ENCODE measurements around the gene REPIN1. TPM values are rescaled to one million over a fixed set of nuclear protein-coding genes. Genes with fewer than 3 reads are reported as not detected.
A peak's percentile ranks its signal among the peaks of the same experiment; 100 is the strongest.

REPIN1 gene
- total RNA-seq, 1 donor from 2014 or later = 144 TPM

- no peak for DNase-seq (ENCODE audit: low read depth)
- Histone ChIP-seq H3K4me3 (ENCODE audit: low read depth, low read length) (peak overlapping the region; percentile 46), H3K36me3 (ENCODE audit: control insufficient read depth, insufficient read depth, low read length) (no peaks in the 10 kb centered on the region), H3K27me3 (ENCODE audit: control insufficient read depth, insufficient read depth, low read length) (no peaks in the 10 kb centered on the region)
- no peak for TF ChIP-seq CTCF (IDR thresholded peaks at IDR 0.05; ENCODE audit: insufficient read depth, low read length, poor library complexity, severe bottlenecking)
Measured at GRCh38 chr7:150404172-150404804, 35.7 kb downstream of the REPIN1 start.

GRCh38 chr7:150404805-150405583, 36.4 kb downstream of the REPIN1 start:
- Histone ChIP-seq H3K4me3 (ENCODE audit: low read depth, low read length) (peak overlapping the region; percentile 46), H3K36me3 (ENCODE audit: control insufficient read depth, insufficient read depth, low read length) (no peaks in the 10 kb centered on the region), H3K27me3 (ENCODE audit: control insufficient read depth, insufficient read depth, low read length) (no peaks in the 10 kb centered on the region)
- peak; percentile 18 for TF ChIP-seq CTCF (IDR thresholded peaks at IDR 0.05; ENCODE audit: insufficient read depth, low read length, poor library complexity, severe bottlenecking)
- DNase-seq (ENCODE audit: low read depth) = no peak

GRCh38 chr7:150405584-150406311, 37.1 kb downstream of the REPIN1 start:
- Histone ChIP-seq H3K27me3 (ENCODE audit: control insufficient read depth, insufficient read depth, low read length) (no peaks in the 10 kb centered on the region), H3K36me3 (ENCODE audit: control insufficient read depth, insufficient read depth, low read length) (no peaks in the 10 kb centered on the region), H3K4me3 (ENCODE audit: low read depth, low read length) (peak overlapping the region; percentile 46)
- TF ChIP-seq CTCF (IDR thresholded peaks at IDR 0.05; ENCODE audit: insufficient read depth, low read length, poor library complexity, severe bottlenecking) = no peak
- DNase-seq (ENCODE audit: low read depth) = no peak

GRCh38 chr7:150406312-150406566, 37.6 kb downstream of the REPIN1 start:
- no peak overlapping the region for H3K4me3 ChIP-seq (ENCODE audit: low read depth, low read length)
- no peak for DNase-seq (ENCODE audit: low read depth)
- no peaks in the 10 kb centered on the region for H3K27me3 ChIP-seq (ENCODE audit: control insufficient read depth, insufficient read depth, low read length)
- no peaks in the 10 kb centered on the region for H3K36me3 ChIP-seq (ENCODE audit: control insufficient read depth, insufficient read depth, low read length)
- TF ChIP-seq CTCF (IDR thresholded peaks at IDR 0.05; ENCODE audit: insufficient read depth, low read length, poor library complexity, severe bottlenecking) = no peak

GRCh38 chr7:150406567-150407421, 38.2 kb downstream of the REPIN1 start:
- no peak for TF ChIP-seq CTCF (IDR thresholded peaks at IDR 0.05; ENCODE audit: insufficient read depth, low read length, poor library complexity, severe bottlenecking)
- no peak overlapping the region for H3K4me3 ChIP-seq (ENCODE audit: low read depth, low read length)

More at GRCh38 chr7:150406567-150407421, 38.2 kb downstream of the REPIN1 start:
- no peak for DNase-seq (ENCODE audit: low read depth)
- no peaks in the 10 kb centered on the region for H3K27me3 ChIP-seq (ENCODE audit: control insufficient read depth, insufficient read depth, low read length)
- no peaks in the 10 kb centered on the region for H3K36me3 ChIP-seq (ENCODE audit: control insufficient read depth, insufficient read depth, low read length)
